NK-92 treated with Interleukin-12 subunit alpha and Interleukin-12 subunit beta, amount 100 ng/mL, for 24 hours (cell line): ENCODE data around the gene PRKCZ.

ENCODE experiments used
- DNase-seq: peaks from one replicate; lab custom pipeline; 2025; lab: John Stamatoyannopoulos, UW

Gene PRKCZ

GRCh38 chr1:2194898-2195673 lies 144.9 kb downstream of the PRKCZ start:
- peak; percentile 79 for DNase-seq

- DNase-seq = no peak
These were observed 145.6 kb downstream of the PRKCZ start for GRCh38 chr1:2195785-2196184.

- no peak for DNase-seq
These were observed 146.9 kb downstream of the PRKCZ start for GRCh38 chr1:2196901-2197638.

- DNase-seq = no peak
These were observed 147.5 kb downstream of the PRKCZ start for GRCh38 chr1:2197707-2198165.

GRCh38 chr1:2198571-2198970 lies 148.4 kb downstream of the PRKCZ start:
- DNase-seq = no peak

GRCh38 chr1:2199042-2199810 lies 149.0 kb downstream of the PRKCZ start:
- no peak for DNase-seq

- no peak for DNase-seq
These were observed 150.2 kb downstream of the PRKCZ start for GRCh38 chr1:2200308-2200943.

GRCh38 chr1:2201062-2201461 lies 150.9 kb downstream of the PRKCZ start:
- no peak for DNase-seq

GRCh38 chr1:2202008-2202575 lies 151.9 kb downstream of the PRKCZ start:
- DNase-seq = no peak

- DNase-seq = no peak
These were observed 152.8 kb downstream of the PRKCZ start for GRCh38 chr1:2202843-2203601.

- no peak for DNase-seq
These were observed 153.6 kb downstream of the PRKCZ start for GRCh38 chr1:2203671-2204414.

GRCh38 chr1:2204415-2205190 lies 154.4 kb downstream of the PRKCZ start:
- no peak for DNase-seq

GRCh38 chr1:2205191-2205952 lies 155.2 kb downstream of the PRKCZ start:
- no peak for DNase-seq

GRCh38 chr1:2206813-2207487 lies 156.7 kb downstream of the PRKCZ start:
- DNase-seq = no peak

- no peak for DNase-seq
These were observed 158.4 kb downstream of the PRKCZ start for GRCh38 chr1:2208309-2209239.

GRCh38 chr1:2209400-2210083 lies 159.3 kb downstream of the PRKCZ start:
- no peak for DNase-seq
